Measurements from ENCODE around the gene NDST3.

DNA sequence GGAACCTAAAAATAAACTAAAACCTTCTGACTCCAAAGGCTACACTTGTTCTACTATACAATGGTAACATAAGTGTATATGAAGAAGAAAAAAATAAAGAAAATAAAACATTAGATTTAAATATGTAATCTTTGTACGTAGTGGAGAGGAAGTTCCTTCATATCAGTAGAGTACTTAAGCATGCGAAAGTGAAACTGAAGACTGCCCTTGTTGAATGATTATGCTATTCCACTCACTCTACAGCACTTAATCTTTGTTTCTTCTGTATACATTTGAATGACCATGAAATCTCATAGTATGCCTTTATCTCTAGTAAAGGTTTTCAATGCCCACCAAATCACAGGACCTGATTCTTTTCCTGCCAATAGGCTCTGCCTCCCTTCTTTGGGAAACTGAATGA lies 78.9 kb downstream of the NDST3 start:
- TF ChIP-seq EZH2phosphoT487 (conservative IDR thresholded peaks at IDR 0.05; ENCODE audit: low read length) = no peak
- TF ChIP-seq, protein P1, sequence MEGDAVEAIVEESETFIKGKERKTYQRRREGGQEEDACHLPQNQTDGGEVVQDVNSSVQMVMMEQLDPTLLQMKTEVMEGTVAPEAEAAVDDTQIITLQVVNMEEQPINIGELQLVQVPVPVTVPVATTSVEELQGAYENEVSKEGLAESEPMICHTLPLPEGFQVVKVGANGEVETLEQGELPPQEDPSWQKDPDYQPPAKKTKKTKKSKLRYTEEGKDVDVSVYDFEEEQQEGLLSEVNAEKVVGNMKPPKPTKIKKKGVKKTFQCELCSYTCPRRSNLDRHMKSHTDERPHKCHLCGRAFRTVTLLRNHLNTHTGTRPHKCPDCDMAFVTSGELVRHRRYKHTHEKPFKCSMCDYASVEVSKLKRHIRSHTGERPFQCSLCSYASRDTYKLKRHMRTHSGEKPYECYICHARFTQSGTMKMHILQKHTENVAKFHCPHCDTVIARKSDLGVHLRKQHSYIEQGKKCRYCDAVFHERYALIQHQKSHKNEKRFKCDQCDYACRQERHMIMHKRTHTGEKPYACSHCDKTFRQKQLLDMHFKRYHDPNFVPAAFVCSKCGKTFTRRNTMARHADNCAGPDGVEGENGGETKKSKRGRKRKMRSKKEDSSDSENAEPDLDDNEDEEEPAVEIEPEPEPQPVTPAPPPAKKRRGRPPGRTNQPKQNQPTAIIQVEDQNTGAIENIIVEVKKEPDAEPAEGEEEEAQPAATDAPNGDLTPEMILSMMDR (IDR thresholded peaks at IDR 0.05; ENCODE audit: insufficient read depth, low read length, poor library complexity, severe bottlenecking) = no peak

All from SU-DHL-6 (cell line).